HL-60 (cell line): ENCODE measurements around the gene IRF1.

Experiments used
- DNase-seq, 2 experiments: peaks; one replicate each; pipeline ENCODE4 v3.0.0-alpha.2; 2010 to 2020; ENCODE audit warnings: low read depth in 1 of 2, low spot score in 1 of 2
- H3K27ac ChIP-seq: fragments of 250-450 bp; sonication (Bioruptor Pico); replicated peaks from 2 replicates; pipeline ENCODE4 v1.5.1; 2020; ENCODE audit warnings: mild to moderate bottlenecking, moderate library complexity
- H3K27me3 ChIP-seq: fragments of 250-450 bp; sonication (Bioruptor Pico); 2 replicates; pipeline ENCODE4 v1.5.1; 2021; ENCODE audit warnings: mild to moderate bottlenecking, moderate library complexity; ENCODE audit not compliant: insufficient read depth, poor library complexity, severe bottlenecking
- H3K4me3 ChIP-seq: replicated peaks from 2 replicates; pipeline ENCODE4 v1.5.1; 2011; ENCODE audit warnings: mild to moderate bottlenecking, control low read depth, low read length; ENCODE audit not compliant: insufficient read depth
- CTCF ChIP-seq: IDR thresholded peaks from one replicate; pipeline ENCODE4 v1.5.1; 2011; ENCODE audit warnings: low read length, control low read depth, inconsistent platforms; ENCODE audit not compliant: insufficient read depth
- GABPA ChIP-seq: IDR thresholded peaks from 2 replicates; pipeline ENCODE4 v1.6.1; 2012; ENCODE audit warnings: low read depth
- POLR2AphosphoS5 ChIP-seq: IDR thresholded peaks from 2 replicates; pipeline ENCODE4 v1.6.1; 2012; ENCODE audit warnings: low read depth
- REST ChIP-seq: IDR thresholded peaks from 2 replicates; pipeline ENCODE4 v1.6.1; 2012; ENCODE audit warnings: low read depth; ENCODE audit not compliant: insufficient replicate concordance
- SPI1 ChIP-seq: IDR thresholded peaks from 2 replicates; pipeline ENCODE4 v1.6.1; 2012; ENCODE audit warnings: low read depth, mild to moderate bottlenecking, borderline replicate concordance

IRF1 gene

GRCh38 chr5:132459983-132460838 lies 30.4 kb downstream of the IRF1 start:
- H3K27me3 ChIP-seq: no peaks in the 10 kb centered on the region
- H3K4me3 ChIP-seq: no peak overlapping the region
- H3K27ac ChIP-seq: peak overlapping the region; percentile 95
- peak in 1 of 2 experiments; percentile 68 for DNase-seq
- TF ChIP-seq REST (no peak), SPI1 (peak; percentile 19; the same call in 1 of the 2 replicates), CTCF (no peak), GABPA (no peak), POLR2AphosphoS5 (no peak)

- Histone ChIP-seq H3K27me3 (no peaks in the 10 kb centered on the region), H3K27ac (peak overlapping the region; percentile 95), H3K4me3 (no peak overlapping the region)
- peak; percentile 42 to 63 for DNase-seq
- TF ChIP-seq POLR2AphosphoS5 (0 out of 2 replicates have a peak, but pooled peaks have one; percentile 21), CTCF (no peak)
Measured at GRCh38 chr5:132459031-132459982, 31.3 kb downstream of the IRF1 start.

GRCh38 chr5:132458651-132459030 lies 31.9 kb downstream of the IRF1 start:
- Histone ChIP-seq H3K4me3 (no peak overlapping the region), H3K27me3 (no peaks in the 10 kb centered on the region), H3K27ac (peak overlapping the region; percentile 95)
- no peak for TF ChIP-seq GABPA
- no peak for TF ChIP-seq SPI1
- TF ChIP-seq CTCF: no peak
- TF ChIP-seq REST: no peak
- no peak for TF ChIP-seq POLR2AphosphoS5
- DNase-seq: no peak
